Suppressor macrophage treated with lipopolysaccharide for 1 hour (primary cell): ENCODE results near the gene PAX8.
A peak's percentile ranks its signal among the peaks of the same experiment; 100 is the strongest.
"Not testable (repeated sequence)": the region's sequence is repeated elsewhere in the genome, so short reads cannot be mapped to it uniquely, and the experiment has no call there.

Source experiments
- DNase-seq, 3 donors: peaks; one replicate each; pipeline ENCODE4 v3.0.0-alpha.2; 2020 to 2022

Gene PAX8

GRCh38 chr2:113288674-113289149 is 10.0 kb upstream of the PAX8 start:
- not testable (repeated sequence) for DNase-seq

- DNase-seq = not testable (repeated sequence)
Observed at GRCh38 chr2:113288117-113288673, 9.5 kb upstream of the PAX8 start.

- DNase-seq = no peak
Observed at GRCh38 chr2:113285816-113286215, 7.1 kb upstream of the PAX8 start.

GRCh38 chr2:113284999-113285398 is 6.3 kb upstream of the PAX8 start:
- not testable (repeated sequence) for DNase-seq

GRCh38 chr2:113284476-113284875 is 5.8 kb upstream of the PAX8 start:
- no peak for DNase-seq

GRCh38 chr2:113283704-113284284 is 5.1 kb upstream of the PAX8 start:
- no peak for DNase-seq

GRCh38 chr2:113282747-113283533 is 4.2 kb upstream of the PAX8 start:
- DNase-seq = peak; percentile 77 to 81 (median 78)

- no peak for DNase-seq
Observed at GRCh38 chr2:113281910-113282746, 3.4 kb upstream of the PAX8 start.

GRCh38 chr2:113278073-113278741 is 514 bp downstream of the PAX8 start:
- no peak for DNase-seq

- peak in 1 of 3 donors; percentile 38 for DNase-seq
Observed at GRCh38 chr2:113277474-113278072, 1.1 kb downstream of the PAX8 start.

- DNase-seq = peak in 1 of 3 donors; percentile 25
Observed at GRCh38 chr2:113276761-113277425, 1.8 kb downstream of the PAX8 start.

- DNase-seq = no peak
Observed at GRCh38 chr2:113276216-113276760, 2.4 kb downstream of the PAX8 start.

GRCh38 chr2:113275556-113276215 is 3.0 kb downstream of the PAX8 start:
- peak in 1 of 3 donors; percentile 30 for DNase-seq

GRCh38 chr2:113274432-113274831 is 4.3 kb downstream of the PAX8 start:
- DNase-seq = no peak

GRCh38 chr2:113273981-113274380 is 4.7 kb downstream of the PAX8 start:
- DNase-seq = no peak

GRCh38 chr2:113273027-113273551 is 5.6 kb downstream of the PAX8 start:
- peak; percentile 31 to 45 (median 35) for DNase-seq

- DNase-seq = no peak
Observed at GRCh38 chr2:113272477-113272876, 6.2 kb downstream of the PAX8 start.

GRCh38 chr2:113268621-113269360 is 9.9 kb downstream of the PAX8 start:
- no peak for DNase-seq

GRCh38 chr2:113266431-113266830 is 12.3 kb downstream of the PAX8 start:
- no peak for DNase-seq
